ENCODE measurements around the gene CCNG2.
A peak's percentile ranks its signal among the peaks of the same experiment; 100 is the strongest.

The CCNG2 gene

GRCh38 chr4:77147079-77147782 lies 9.8 kb upstream of the CCNG2 start:
- no peak for DNase-seq

- DNase-seq = no peak
Measured at GRCh38 chr4:77148078-77148477, 8.9 kb upstream of the CCNG2 start.

GRCh38 chr4:77149789-77150188 lies 7.2 kb upstream of the CCNG2 start:
- no peak for DNase-seq

- DNase-seq = no peak
Measured at GRCh38 chr4:77151241-77151640, 5.8 kb upstream of the CCNG2 start.

GRCh38 chr4:77152421-77152820 lies 4.6 kb upstream of the CCNG2 start:
- DNase-seq = peak in 1 of 2 experiments; percentile 43

- DNase-seq = no peak
Measured at GRCh38 chr4:77153006-77153405, 4.0 kb upstream of the CCNG2 start.

GRCh38 chr4:77154065-77154464 lies 2.9 kb upstream of the CCNG2 start:
- peak in 1 of 2 experiments; percentile 8 for DNase-seq

GRCh38 chr4:77154761-77155499 lies 2.1 kb upstream of the CCNG2 start:
- peak in 1 of 2 experiments; percentile 29 for DNase-seq

GRCh38 chr4:77155631-77156452 lies 1.2 kb upstream of the CCNG2 start:
- peak; percentile 61 to 64 for DNase-seq

- peak; percentile 98 to 99 for DNase-seq
Measured at GRCh38 chr4:77156533-77156911, 485 bp upstream of the CCNG2 start.

- DNase-seq = peak; percentile 51 to 83
Measured at GRCh38 chr4:77157859-77158486, 966 bp downstream of the CCNG2 start.

- DNase-seq = no peak
Measured at GRCh38 chr4:77158487-77158861, 1.5 kb downstream of the CCNG2 start.

GRCh38 chr4:77159806-77160205 lies 2.8 kb downstream of the CCNG2 start:
- no peak for DNase-seq

- no peak for DNase-seq
Measured at GRCh38 chr4:77163641-77164040, 6.6 kb downstream of the CCNG2 start.

GRCh38 chr4:77167173-77167572 lies 10.2 kb downstream of the CCNG2 start:
- no peak for DNase-seq

GRCh38 chr4:77167866-77168265 lies 10.9 kb downstream of the CCNG2 start:
- no peak for DNase-seq

- no peak for DNase-seq
Measured at GRCh38 chr4:77169481-77169880, 12.5 kb downstream of the CCNG2 start.

GRCh38 chr4:77170926-77171325 lies 13.9 kb downstream of the CCNG2 start:
- no peak for DNase-seq

GRCh38 chr4:77172336-77172735 lies 15.3 kb downstream of the CCNG2 start:
- DNase-seq = no peak

- no peak for DNase-seq
Measured at GRCh38 chr4:77174426-77174825, 17.4 kb downstream of the CCNG2 start.

GRCh38 chr4:77175201-77175611 lies 18.2 kb downstream of the CCNG2 start:
- DNase-seq = no peak

- no peak for DNase-seq
Measured at GRCh38 chr4:77176640-77177039, 19.6 kb downstream of the CCNG2 start.

- DNase-seq = no peak
Measured at GRCh38 chr4:77177199-77177598, 20.2 kb downstream of the CCNG2 start.
